H1 (cell line): ENCODE data around the gene EMC1. TPM values are rescaled to one million over a fixed set of nuclear protein-coding genes. Genes with fewer than 3 reads are reported as not detected.

Experiments
- CTCF ChIA-PET: fragments of 300-600 bp; sonication (Branson Sonifier 250); formaldehyde crosslinking; loops from one replicate; lab custom pipeline; 2021; ENCODE audit not compliant: partially characterized antibody; lab: Charles Lee
- POLR2A ChIA-PET: fragments of 300-600 bp; sonication (Branson Sonifier 250); formaldehyde crosslinking; loops from one replicate; lab custom pipeline; 2021; ENCODE audit warnings: inconsistent platforms; ENCODE audit not compliant: partially characterized antibody; lab: Charles Lee
- DNase-seq, 2 experiments: peaks; one replicate each; pipeline versions ENCODE4 v3.0.0 to v3.0.0-alpha.2; 2010 to 2022; ENCODE audit warnings: low spot score in 2 of 2, low read depth in 1 of 2, mixed read lengths in 1 of 2
- FAIRE-seq: peaks from 2 replicates; lab custom pipeline; 2011; peaks lifted over from hg19 to GRCh38; lab: Jason Lieb, UNC
- H2AFZ ChIP-seq: 2 replicates; pipeline ENCODE4 v1.8.1; 2012; ENCODE audit warnings: low read length, inconsistent platforms
- H2AK5ac ChIP-seq: 2 replicates; pipeline ENCODE4 v1.6.1; 2013; ENCODE audit warnings: low read depth, low read length
- H2BK120ac ChIP-seq: replicated peaks from 2 replicates; pipeline ENCODE3; 2013; ENCODE audit warnings: low read depth, low read length, inconsistent platforms
- H2BK12ac ChIP-seq: 2 replicates; pipeline ENCODE4 v1.6.1; 2013; ENCODE audit warnings: low read depth, low read length
- H2BK15ac ChIP-seq: 2 replicates; pipeline ENCODE4 v1.6.1; 2013; ENCODE audit warnings: low read length
- H2BK20ac ChIP-seq: 2 replicates; pipeline ENCODE4 v1.6.1; 2013; ENCODE audit warnings: low read length
- H2BK5ac ChIP-seq: 2 replicates; pipeline ENCODE4 v1.6.1; 2013; ENCODE audit warnings: low read depth, low read length
- H3K14ac ChIP-seq: 2 replicates; pipeline ENCODE4 v1.6.1; 2013; ENCODE audit warnings: inconsistent platforms; ENCODE audit not compliant: insufficient read length
- H3K18ac ChIP-seq: 2 replicates; pipeline ENCODE4 v1.6.1; 2013; ENCODE audit warnings: low read length; ENCODE audit errors: extremely low read depth
- H3K23ac ChIP-seq: 2 replicates; pipeline ENCODE4 v1.6.1; 2013; ENCODE audit warnings: inconsistent platforms; ENCODE audit not compliant: insufficient read length
- H3K23me2 ChIP-seq: 2 replicates; pipeline ENCODE4 v1.6.1; 2013; ENCODE audit warnings: low read depth, low read length
- H3K27ac ChIP-seq: 2 replicates; pipeline ENCODE4 v1.6.1; 2011; ENCODE audit warnings: low read depth, low read length, inconsistent platforms
- H3K27me3 ChIP-seq, 4 experiments: replicated peaks in 1 of 4; 1 replicate in 1 of 4; 2 replicates in 3 of 4; pipeline versions ENCODE4 v1.6.1 to v1.8.1; 2011 to 2013; ENCODE audit warnings: low read length in 3 of 4, mild to moderate bottlenecking in 3 of 4, inconsistent platforms in 2 of 4, mixed read lengths in 2 of 4, moderate library complexity in 1 of 4; ENCODE audit not compliant: control insufficient read depth in 3 of 4, insufficient read depth in 3 of 4; ENCODE audit errors: extremely low read depth in 1 of 4
- H3K36me3 ChIP-seq, 4 experiments: 2 replicates each; pipeline versions ENCODE4 v1.6.1 to v1.8.1; 2011 to 2013; ENCODE audit warnings: mild to moderate bottlenecking in 4 of 4, low read length in 3 of 4, moderate library complexity in 2 of 4, control low read depth in 1 of 4, inconsistent platforms in 1 of 4; ENCODE audit not compliant: insufficient read depth in 4 of 4, control insufficient read depth in 2 of 4
- H3K4ac ChIP-seq: replicated peaks from 2 replicates; pipeline ENCODE3; 2013; ENCODE audit warnings: low read length, low read depth, mixed read lengths, inconsistent platforms; ENCODE audit not compliant: insufficient read length
- H3K4me1 ChIP-seq, 4 experiments: replicated peaks in 1 of 4; 1 replicate in 1 of 4; 2 replicates in 3 of 4; pipeline versions ENCODE4 v1.6.1 to v1.8.1; 2011 to 2013; ENCODE audit warnings: low read length in 3 of 4, inconsistent platforms in 2 of 4, mixed read lengths in 1 of 4; ENCODE audit not compliant: insufficient read depth in 4 of 4, control insufficient read depth in 3 of 4
- H3K4me2 ChIP-seq, 2 experiments: 2 replicates each; pipeline versions ENCODE4 v1.6.1 to v1.8.1; 2011 to 2013; ENCODE audit warnings: low read depth in 2 of 2, low read length in 2 of 2, control low read depth in 1 of 2, inconsistent platforms in 1 of 2, mild to moderate bottlenecking in 1 of 2; ENCODE audit not compliant: insufficient read depth in 1 of 2
- H3K4me3 ChIP-seq, 4 experiments: fragments of 200-600, 300-600 bp in 1 of 4; sonication (generic), shearing (Covaris generic), sonication (Bioruptor Twin) in 1 of 4; 2 replicates each; pipeline versions ENCODE4 v1.5.1 to v1.8.1; 2011 to 2016; ENCODE audit warnings: low read length in 4 of 4, low read depth in 3 of 4, control low read depth in 2 of 4, inconsistent platforms in 2 of 4, mild to moderate bottlenecking in 2 of 4, mixed read lengths in 1 of 4, moderate library complexity in 1 of 4; ENCODE audit not compliant: insufficient read depth in 2 of 4; ENCODE audit errors: extremely low read depth in 1 of 4
- H3K56ac ChIP-seq: replicated peaks from 2 replicates; pipeline ENCODE3; 2013; ENCODE audit warnings: low read depth, mild to moderate bottlenecking, mixed read lengths, low read length, inconsistent platforms; ENCODE audit not compliant: insufficient read length
- H3K79me1 ChIP-seq: 2 replicates; pipeline ENCODE4 v1.6.1; 2013; ENCODE audit warnings: low read depth, low read length, control low read depth
- H3K79me2 ChIP-seq, 2 experiments: 2 replicates each; pipeline versions ENCODE4 v1.6.1 to v1.8.1; 2012 to 2013; ENCODE audit warnings: low read length in 2 of 2, mild to moderate bottlenecking in 2 of 2, inconsistent platforms in 1 of 2; ENCODE audit not compliant: insufficient read depth in 2 of 2, control insufficient read depth in 1 of 2
- H3K9ac ChIP-seq, 4 experiments: replicated peaks in 1 of 4; 1 replicate in 1 of 4; 2 replicates in 3 of 4; pipeline versions ENCODE4 v1.6.1 to v1.8.1; 2011 to 2013; ENCODE audit warnings: low read depth in 3 of 4, low read length in 3 of 4, control low read depth in 2 of 4, mild to moderate bottlenecking in 2 of 4, moderate library complexity in 2 of 4, inconsistent platforms in 1 of 4; ENCODE audit errors: extremely low read depth in 1 of 4
- H3K9me3 ChIP-seq, 2 experiments: 2 replicates each; pipeline versions ENCODE4 v1.6.1 to v1.8.1; 2012 to 2013; ENCODE audit warnings: mild to moderate bottlenecking in 2 of 2, moderate library complexity in 2 of 2, control low read depth in 1 of 2, inconsistent platforms in 1 of 2, low read depth in 1 of 2, low read length in 1 of 2, mixed read lengths in 1 of 2; ENCODE audit not compliant: insufficient read depth in 2 of 2
- H4K20me1 ChIP-seq, 2 experiments: replicated peaks in 1 of 2; 2 replicates each; pipeline versions ENCODE3 to v1.8.1; 2011 to 2013; ENCODE audit warnings: inconsistent platforms in 2 of 2, low read length in 2 of 2, mild to moderate bottlenecking in 1 of 2; ENCODE audit not compliant: insufficient read depth in 2 of 2, control insufficient read depth in 1 of 2
- H4K5ac ChIP-seq: 2 replicates; pipeline ENCODE4 v1.6.1; 2013; ENCODE audit warnings: low read length, low read depth, mixed read lengths, inconsistent platforms; ENCODE audit not compliant: insufficient read length
- H4K8ac ChIP-seq: 2 replicates; pipeline ENCODE4 v1.8.0; 2013; ENCODE audit warnings: mild to moderate bottlenecking, moderate library complexity, low read length, inconsistent platforms; ENCODE audit not compliant: insufficient read depth; ENCODE audit errors: extremely low read depth
- H4K91ac ChIP-seq: replicated peaks from 2 replicates; pipeline ENCODE3; 2013; ENCODE audit warnings: low read length, mixed read lengths, inconsistent platforms; ENCODE audit not compliant: insufficient read length
- ASH2L ChIP-seq: fragments of 200-600, 300-600 bp; sonication (generic); IDR thresholded peaks from one replicate; pipeline ENCODE4 v1.7.1; 2017; ENCODE audit warnings: low read length
- BRCA1 ChIP-seq: IDR thresholded peaks from 2 replicates; pipeline ENCODE4 v1.6.1; 2012; ENCODE audit warnings: low read depth, low read length, improper control_type of control experiment
- CEBPB ChIP-seq: IDR thresholded peaks from 2 replicates; pipeline ENCODE4 v1.6.1; 2012; ENCODE audit warnings: low read depth, low read length
- EZH2 ChIP-seq: fragments of 200-600 bp; sonication (generic); IDR thresholded peaks from 2 replicates; pipeline ENCODE4 v1.7.1; 2012; ENCODE audit warnings: low read depth, mild to moderate bottlenecking, moderate library complexity, low read length, inconsistent platforms; ENCODE audit not compliant: severe bottlenecking
- GABPA ChIP-seq: IDR thresholded peaks from 2 replicates; pipeline ENCODE4 v1.6.1; 2011; ENCODE audit warnings: mild to moderate bottlenecking, low read length, moderate library complexity, borderline replicate concordance; ENCODE audit not compliant: insufficient read depth
- NANOG ChIP-seq: IDR thresholded peaks from 2 replicates; pipeline ENCODE4 v1.6.1; 2011; ENCODE audit warnings: low read length, low read depth, mild to moderate bottlenecking, inconsistent platforms; ENCODE audit not compliant: insufficient read depth, poor library complexity, severe bottlenecking
- RAD21 ChIP-seq, 2 experiments: IDR thresholded peaks in 1 of 2; conservative IDR thresholded peaks in 1 of 2; 2 replicates each; pipeline ENCODE4 v1.6.1; 2011; ENCODE audit warnings: low read depth in 2 of 2, low read length in 2 of 2, improper control_type of control experiment in 1 of 2, inconsistent platforms in 1 of 2, mild to moderate bottlenecking in 1 of 2, moderate library complexity in 1 of 2
- RXRA ChIP-seq: IDR thresholded peaks from 2 replicates; pipeline ENCODE4 v1.6.1; 2011; ENCODE audit warnings: low read depth, mild to moderate bottlenecking, low read length, moderate library complexity; ENCODE audit not compliant: insufficient read depth
- SRF ChIP-seq: IDR thresholded peaks from 2 replicates; pipeline ENCODE4 v1.6.1; 2011; ENCODE audit warnings: mild to moderate bottlenecking, low read depth, low read length, moderate library complexity
- TBP ChIP-seq: IDR thresholded peaks from 2 replicates; pipeline ENCODE4 v1.6.1; 2011; ENCODE audit warnings: low read depth, low read length, improper control_type of control experiment
- whole genome bisulfite sequencing, 2 experiments: shearing (Covaris generic) in 1 of 2; methylation state at CpG; one replicate each; pipeline versions ENCODE4 v1.1.6 to v1.1.7; 2013 to 2015; ENCODE audit warnings: low lambda C conversion rate in 2 of 2, mixed read lengths in 2 of 2, inconsistent platforms in 1 of 2, low coverage in 1 of 2, missing lambda C conversion rate in 1 of 2; ENCODE audit not compliant: insufficient replicate concordance in 2 of 2, insufficient coverage in 1 of 2, insufficient read length in 1 of 2; ENCODE audit errors: extremely low coverage in 1 of 2, missing lambda C conversion rate in 1 of 2; 5-methylcytosine and 5-hydroxymethylcytosine counted together
- polyA plus RNA-seq, 7 experiments: library from polyadenylated mRNA; depleted of rRNA in 3 of 7; stranded (reverse) in 5 of 7; unstranded in 2 of 7; fragments of >200 nt in 5 of 7; fragments of 200-250 nt in 2 of 7; gene quantifications; 1 replicate in 5 of 7; 2 replicates in 1 of 7; 4 replicates in 1 of 7; pipeline versions ENCODE4 v1.2.1 to v1.2.3, GENCODE V29; 2011 to 2013; ENCODE audit warnings: missing spikeins in 2 of 7, mixed read lengths in 2 of 7
- total RNA-seq: library from RNA; stranded (reverse); fragmentation: NEBNext Ultra II Directional; extraction: Animal tissue kit (Norgen Biotek cat#: 25700); gene quantifications from 2 replicates; pipeline ENCODE4 v1.2.1, GENCODE V29; 2021
- TF ChIP-seq, protein P1 (sequence below): IDR thresholded peaks from 2 replicates; pipeline ENCODE4 v1.6.1; 2011; ENCODE audit warnings: low read depth, mild to moderate bottlenecking, low read length; ENCODE audit not compliant: insufficient read depth

EMC1 gene
- total and polyA plus RNA-seq, 2 of the 8 experiments (the other 6 are each of a cell fraction or from before 2014, with no cell fraction given): 51.0 to 53.5 TPM

DNA sequence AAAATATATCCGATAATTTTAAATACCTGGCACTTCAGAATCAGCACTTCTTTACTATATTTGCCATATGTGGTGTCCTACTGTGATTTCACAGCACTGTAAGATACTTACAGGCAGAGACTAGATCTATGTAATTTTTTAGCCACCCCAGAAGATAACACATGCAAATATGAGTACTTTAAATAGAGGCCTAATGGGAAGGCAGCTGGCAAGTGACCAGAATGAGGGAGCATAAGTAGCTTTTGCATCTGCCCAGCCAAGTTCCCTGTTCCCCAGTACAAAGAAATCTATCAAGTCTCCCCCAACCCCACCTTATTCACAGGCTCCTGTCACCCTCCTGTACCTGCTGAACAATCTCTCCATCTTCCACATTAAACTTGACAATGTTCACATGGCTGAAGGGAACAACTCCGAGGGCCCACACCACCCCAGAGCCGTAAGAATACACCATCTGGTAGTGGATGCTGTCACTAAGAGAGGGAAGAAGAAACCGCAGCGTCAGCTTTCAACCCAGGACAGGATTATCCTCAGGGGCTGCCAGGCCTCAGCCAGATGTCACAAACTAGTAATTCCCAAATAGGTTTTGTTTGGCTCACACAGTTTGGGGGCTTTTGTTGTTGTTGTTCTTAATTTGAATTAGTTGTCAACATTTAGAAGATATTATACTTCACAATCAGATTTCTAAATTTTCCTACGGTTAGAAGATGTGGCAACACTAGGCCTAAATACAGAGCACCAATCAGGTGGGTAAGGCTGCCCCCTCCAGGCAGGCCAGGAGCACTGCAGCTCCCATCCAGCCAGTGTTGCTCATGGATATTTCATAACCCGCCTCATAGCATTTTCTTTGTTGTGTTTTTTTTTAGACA is 10.4 kb downstream of the EMC1 start:
- no peaks in the 10 kb centered on the region for H3K27me3 ChIP-seq
- no peak overlapping the region for H2BK15ac ChIP-seq
- 92% methylated on average over 7 of the region's 7 CpGs; no CpG with 5 or more reads in 1 of the 2 experiments for WGBS, 2 experiments
- H3K9me3 ChIP-seq: no peaks in the 10 kb centered on the region
- H2BK12ac ChIP-seq: no peak overlapping the region
- no peak overlapping the region for H2BK20ac ChIP-seq
- H2BK120ac ChIP-seq: no peak overlapping the region
- no peaks in the 10 kb centered on the region for H3K79me2 ChIP-seq
- H3K4me2 ChIP-seq: no peak overlapping the region
- H3K4ac ChIP-seq: no peak overlapping the region
- H4K20me1 ChIP-seq: peaks cover 2 to 3% of the 10 kb centered on the region in 2 experiments
- ChIA-PET CTCF (interaction anchor here (0.6 to 4.3 kb wide), 23 partner anchors 8 to 679 kb away, joined by 3 to 40 read pairs (median 3); partner anchors contain the start of genes EMC1 and MRTO4), POLR2A (interaction anchor here (1.3 to 2.3 kb wide), 2 partner anchors 11 to 30 kb away, joined by 5 to 14 read pairs; partner anchors contain the start of genes EMC1 and MRTO4)
- H3K23ac ChIP-seq: no peak overlapping the region
- FAIRE-seq (no peak), DNase-seq (peak in 1 of 2 experiments; percentile 67)
- no peak overlapping the region for H3K56ac ChIP-seq
- H2AFZ ChIP-seq: no peak overlapping the region
- H2AK5ac ChIP-seq: no peak overlapping the region
- H4K8ac ChIP-seq: no peak overlapping the region
- no peaks in the 10 kb centered on the region for H3K79me1 ChIP-seq
- H3K9ac ChIP-seq: no peak overlapping the region
- H3K23me2 ChIP-seq: no peaks in the 10 kb centered on the region
- H3K36me3 ChIP-seq: peaks cover 53 to 75% (median 68%) of the 10 kb centered on the region in 4 experiments
- no peaks in the 10 kb centered on the region for H3K4me1 ChIP-seq
- H3K27ac ChIP-seq: no peak overlapping the region
- H3K18ac ChIP-seq: no peak overlapping the region
- H4K5ac ChIP-seq: no peak overlapping the region
- H4K91ac ChIP-seq: no peak overlapping the region
- H3K14ac ChIP-seq: no peak overlapping the region
- no peak overlapping the region for H2BK5ac ChIP-seq
- H3K4me3 ChIP-seq: no peak overlapping the region
- TF ChIP-seq, protein P1, sequence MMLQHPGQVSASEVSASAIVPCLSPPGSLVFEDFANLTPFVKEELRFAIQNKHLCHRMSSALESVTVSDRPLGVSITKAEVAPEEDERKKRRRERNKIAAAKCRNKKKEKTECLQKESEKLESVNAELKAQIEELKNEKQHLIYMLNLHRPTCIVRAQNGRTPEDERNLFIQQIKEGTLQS: no peak
- TF ChIP-seq CEBPB (peak; percentile 78), NANOG (no peak), RAD21 (IDR thresholded peaks at IDR 0.05 in 1 of 2, conservative IDR thresholded peaks at IDR 0.05 in 1 of 2; ENCODE audit: low read depth in 2 of 2, low read length in 2 of 2) (peak; percentile 35 to 52), SRF (no peak), GABPA (no peak), ASH2L (no peak), EZH2 (no peak), TBP (no peak), RXRA (no peak), BRCA1 (no peak)
